GM12878 (cell line): ENCODE measurements around the gene TMEM232. TPM values are rescaled to one million over a fixed set of nuclear protein-coding genes. Genes with fewer than 3 reads are reported as not detected.

Experiments used
- ATAC-seq: fragments of 200-7000 bp; cut with Tn5 transposase; 3 replicates; pipeline ENCODE4 v1.9.1; 2020; ENCODE audit warnings: mild to moderate bottlenecking, moderate library complexity
- BruUV-seq: library from RNA; stranded (reverse); fragments of 400-500 nt; replicated peaks from 2 replicates; lab custom pipeline; 2021; lab: Mats Ljungman, UMichigan
- CTCF ChIA-PET: fragments of 300-600 bp; sonication (Branson Sonifier 250); formaldehyde crosslinking; extraction: SDS; loops from one replicate; lab custom pipeline; 2021; ENCODE audit warnings: inconsistent platforms; lab: Yijun Ruan, JAX
- POLR2A ChIA-PET: fragments of 350-600 bp; formaldehyde crosslinking; extraction: SDS; loops from one replicate; lab custom pipeline; 2021; ENCODE audit warnings: inconsistent platforms; lab: Charles Lee
- RAD21 ChIA-PET: fragments of 300-600 bp; sonication (Branson Sonifier 250); formaldehyde crosslinking; loops from one replicate; lab custom pipeline; 2023; ENCODE audit warnings: antibody characterized with exemption; ENCODE audit not compliant: unreplicated experiment; lab: Charles Lee
- SMC1A ChIA-PET: fragments of 300-600 bp; sonication (Branson Sonifier 250); formaldehyde crosslinking; loops from one replicate; lab custom pipeline; 2023; ENCODE audit not compliant: unreplicated experiment, uncharacterized antibody; lab: Charles Lee
- DNase-seq: peaks from one replicate; pipeline ENCODE4 v3.0.0-alpha.2; 2011; ENCODE audit warnings: low read depth, low spot score
- FAIRE-seq: peaks from 3 replicates; lab custom pipeline; 2011; peaks lifted over from hg19 to GRCh38; lab: Jason Lieb, UNC
- H2AFZ ChIP-seq: 2 replicates; pipeline ENCODE4 v1.6.0; 2011; ENCODE audit warnings: low read depth, low read length, control low read depth; ENCODE audit not compliant: control insufficient read depth
- H3K27ac ChIP-seq: 2 replicates; pipeline ENCODE4 v1.5.1; 2011; ENCODE audit warnings: control low read depth; ENCODE audit not compliant: control insufficient read depth, insufficient read depth
- H3K27me3 ChIP-seq, 2 experiments: replicated peaks in 1 of 2; 2 replicates each; pipeline versions ENCODE4 v1.6.0 to v1.6.1; 2011; ENCODE audit warnings: low read length in 1 of 2; ENCODE audit not compliant: control insufficient read depth in 2 of 2, insufficient read depth in 2 of 2
- H3K36me3 ChIP-seq, 2 experiments: 2 replicates each; pipeline ENCODE4 v1.5.1; 2011; ENCODE audit warnings: low read length in 1 of 2; ENCODE audit not compliant: control insufficient read depth in 2 of 2, insufficient read depth in 2 of 2
- H3K4me1 ChIP-seq: 2 replicates; pipeline ENCODE4 v1.6.1; 2011; ENCODE audit warnings: mild to moderate bottlenecking, low read length, moderate library complexity, mixed read lengths; ENCODE audit not compliant: control insufficient read depth, insufficient read depth
- H3K4me2 ChIP-seq: 2 replicates; pipeline ENCODE4 v1.6.0; 2011; ENCODE audit warnings: control low read depth; ENCODE audit not compliant: control insufficient read depth, insufficient read depth
- H3K4me3 ChIP-seq: fragments of 200-600 bp; sonication (generic); 2 replicates; pipeline ENCODE4 v1.5.1; 2016
- H3K79me2 ChIP-seq: 2 replicates; pipeline ENCODE4 v1.6.0; 2011; ENCODE audit warnings: low read length; ENCODE audit not compliant: control insufficient read depth, insufficient read depth
- H3K9ac ChIP-seq: 2 replicates; pipeline ENCODE4 v1.8.0; 2011; ENCODE audit warnings: low read length, control low read depth, mixed read lengths; ENCODE audit not compliant: control insufficient read depth, insufficient read depth
- H3K9me3 ChIP-seq: replicated peaks from 3 replicates; pipeline ENCODE4 v1.5.1; 2011; ENCODE audit warnings: mild to moderate bottlenecking, low read length; ENCODE audit not compliant: control insufficient read depth, insufficient read depth
- H4K20me1 ChIP-seq: 2 replicates; pipeline ENCODE4 v1.6.0; 2011; ENCODE audit not compliant: control insufficient read depth, insufficient read depth
- BCL11A ChIP-seq: IDR thresholded peaks from 2 replicates; pipeline ENCODE4 v1.6.1; 2011; ENCODE audit warnings: low read depth, low read length
- CREB1 ChIP-seq: IDR thresholded peaks from 2 replicates; pipeline ENCODE4 v1.6.1; 2012; ENCODE audit warnings: low read depth, mild to moderate bottlenecking, inconsistent platforms
- EP300 ChIP-seq, 2 experiments: fragments of 150-350 bp in 1 of 2; IDR thresholded peaks; 2 replicates each; pipeline ENCODE4 v1.6.1; 2011 to 2012; ENCODE audit warnings: low read depth in 2 of 2, low read length in 2 of 2, borderline replicate concordance in 1 of 2, improper control_type of control experiment in 1 of 2, inconsistent platforms in 1 of 2; ENCODE audit not compliant: control insufficient read depth in 1 of 2
- EZH2 ChIP-seq: IDR thresholded peaks from 2 replicates; pipeline ENCODE4 v1.6.1; 2012; ENCODE audit warnings: low read depth, mild to moderate bottlenecking, control low read depth, inconsistent platforms, low read length, borderline replicate concordance; ENCODE audit not compliant: control insufficient read depth
- GABPA ChIP-seq: IDR thresholded peaks from 2 replicates; pipeline ENCODE4 v1.6.1; 2014; ENCODE audit warnings: antibody characterized with exemption, low read depth, mild to moderate bottlenecking, inconsistent platforms
- KAT2A ChIP-seq: conservative IDR thresholded peaks from 2 replicates; pipeline ENCODE4 v1.6.1; 2011; ENCODE audit warnings: low read depth, low read length; ENCODE audit not compliant: control insufficient read depth
- MEF2B ChIP-seq: fragments of 450-650 bp; IDR thresholded peaks from 2 replicates; pipeline ENCODE4 v1.6.1; 2018; ENCODE audit warnings: mild to moderate bottlenecking, moderate library complexity; ENCODE audit not compliant: partially characterized antibody, poor library complexity, severe bottlenecking
- NRF1 ChIP-seq: conservative IDR thresholded peaks from 2 replicates; pipeline ENCODE4 v1.6.1; 2011; ENCODE audit warnings: mild to moderate bottlenecking, low read depth, low read length, improper control_type of control experiment
- POU2F2 ChIP-seq: IDR thresholded peaks from 3 replicates; pipeline ENCODE4 v1.6.1; 2011; ENCODE audit warnings: low read depth, mild to moderate bottlenecking, low read length, borderline replicate concordance
- RAD51 ChIP-seq: fragments of 450-650 bp; IDR thresholded peaks from 2 replicates; pipeline ENCODE4 v1.6.1; 2016; ENCODE audit warnings: moderate library complexity, mild to moderate bottlenecking, inconsistent platforms
- RBBP5 ChIP-seq: fragments of 200-600 bp; sonication (generic); conservative IDR thresholded peaks from 2 replicates; pipeline ENCODE4 v1.6.1; 2016
- SIX5 ChIP-seq: IDR thresholded peaks from 2 replicates; pipeline ENCODE4 v1.6.1; 2011; ENCODE audit warnings: mild to moderate bottlenecking, low read depth, low read length, moderate library complexity; ENCODE audit not compliant: severe bottlenecking
- SP1 ChIP-seq: IDR thresholded peaks from one replicate; pipeline ENCODE4 v1.6.1; 2011; ENCODE audit warnings: low read depth, low read length
- SPI1 ChIP-seq: IDR thresholded peaks from 2 replicates; pipeline ENCODE4 v1.6.1; 2011; ENCODE audit warnings: low read depth, mild to moderate bottlenecking, low read length, moderate library complexity, borderline replicate concordance; ENCODE audit not compliant: insufficient read depth
- ZBED1 ChIP-seq: IDR thresholded peaks from 2 replicates; pipeline ENCODE4 v1.6.1; 2016; ENCODE audit warnings: borderline replicate concordance
- ZNF217 ChIP-seq: fragments of 450-650 bp; IDR thresholded peaks from 2 replicates; pipeline ENCODE4 v1.6.1; 2017; ENCODE audit warnings: antibody characterized with exemption, mild to moderate bottlenecking
- ZZZ3 ChIP-seq: IDR thresholded peaks from 2 replicates; pipeline ENCODE4 v1.6.1; 2011; ENCODE audit warnings: low read depth; ENCODE audit not compliant: control insufficient read depth, insufficient read length
- WGBS: methylation state at CpG from one replicate; pipeline ENCODE4 v1.1.6; 2016; ENCODE audit warnings: low lambda C conversion rate; ENCODE audit not compliant: insufficient replicate concordance, insufficient coverage; ENCODE audit errors: missing lambda C conversion rate; 5-methylcytosine and 5-hydroxymethylcytosine counted together
- in situ Hi-C: fragments of 300-500 bp; cut with MboI; formaldehyde crosslinking; loops from 9 replicates; pipeline ENCODE4 v1.14.3; 2018; ENCODE audit warnings: mixed read lengths
- intact Hi-C: fragments of 100-400 bp; cut with micrococcal nuclease; formaldehyde crosslinking; loops from one replicate; pipeline ENCODE4 v1.14.2; 2022; ENCODE audit not compliant: unreplicated experiment
- polyA plus RNA-seq, 11 experiments: library from polyadenylated mRNA; depleted of rRNA in 4 of 11; unstranded in 6 of 11; stranded (reverse) in 5 of 11; fragments of >200 nt; fragmentation: Nextera tagmentation in 4 of 11; fragmentation: Illumina TruSeq in 1 of 11; extraction: Ambion mirVana in 4 of 11; extraction: Trizol in 1 of 11; gene quantifications; 1 replicate in 1 of 11; 2 replicates in 10 of 11; pipeline versions ENCODE4 v1.2.1 to v1.2.3, GENCODE V29; 2011 to 2016; ENCODE audit warnings: inconsistent platforms in 2 of 11, missing spikeins in 2 of 11, low read depth in 1 of 11
- total RNA-seq, 4 experiments: library from RNA; depleted of rRNA in 3 of 4; stranded (reverse); fragments of >200 nt in 3 of 4; fragmentation: Illumina TruSeq in 1 of 4; extraction: Trizol in 1 of 4; gene quantifications; 2 replicates each; pipeline versions ENCODE4 v1.2.1 to v1.2.3, GENCODE V29; 2013 to 2021
- TF ChIP-seq, protein P1 (sequence below), 3 experiments: IDR thresholded peaks in 2 of 3; conservative IDR thresholded peaks in 1 of 3; 2 replicates each; pipeline ENCODE4 v1.5.1; 2011; ENCODE audit warnings: low read depth in 3 of 3, low read length in 3 of 3, mild to moderate bottlenecking in 3 of 3, control low read depth in 2 of 3, moderate library complexity in 2 of 3, inconsistent platforms in 1 of 3, mixed read lengths in 1 of 3; ENCODE audit not compliant: control insufficient read depth in 2 of 3, insufficient read depth in 1 of 3; ENCODE audit errors: extremely low read depth in 1 of 3

TMEM232 gene
- total and polyA plus RNA-seq, 10 of the 15 experiments (the other 5 are each of a cell fraction or from before 2014, with no cell fraction given): 0.29 to 1.3 (median 0.91) TPM

DNA sequence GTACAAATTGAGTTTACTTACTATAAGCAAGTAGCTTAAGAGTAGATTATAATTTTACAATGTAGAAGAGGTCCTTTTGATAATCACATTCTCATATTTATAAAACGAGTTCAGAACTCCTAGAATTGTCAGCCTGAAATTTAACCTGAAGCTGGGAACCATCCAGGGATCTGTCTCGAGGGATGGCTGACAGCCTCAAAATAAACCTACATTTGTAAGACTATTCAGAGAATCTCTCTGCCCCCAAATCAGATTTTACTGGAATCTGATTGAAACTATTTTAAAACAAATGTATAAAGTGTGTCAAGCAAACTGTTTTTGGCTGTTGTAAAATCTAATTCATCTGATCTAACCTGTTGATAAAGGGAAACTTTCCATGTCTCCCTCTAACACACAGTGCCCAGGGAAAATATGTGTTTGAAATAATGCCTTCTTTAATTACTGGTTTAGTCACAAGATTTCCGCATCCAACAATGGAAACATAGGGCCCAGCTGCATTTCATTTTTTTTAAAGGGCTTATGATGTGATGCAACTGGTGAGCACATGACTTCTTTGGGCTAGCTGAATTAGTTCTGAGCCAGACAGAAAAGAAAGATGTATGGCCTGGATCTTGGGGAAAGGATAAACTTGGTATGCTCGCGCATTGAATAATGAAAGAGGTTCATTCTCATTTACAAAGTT lies 42.7 kb upstream of the TMEM232 start:
- H3K4me1 ChIP-seq: no peaks in the 10 kb centered on the region
- ChIA-PET CTCF (interaction anchor here (0.7 to 1.2 kb wide), 2 partner anchors 11 to 229 kb away, joined by 3 to 4 read pairs; no protein-coding TSS in a partner anchor), SMC1A (interaction anchor here (1.5 kb wide), 1 partner anchor 13 kb away, joined by 4 read pairs; no protein-coding TSS in a partner anchor), POLR2A (no interaction called here), RAD21 (interaction anchor here (1.4 kb wide), 1 partner anchor 13 kb away, joined by 4 read pairs; no protein-coding TSS in a partner anchor)
- WGBS: 66% methylated on average over 5 of the region's 5 CpGs
- no peaks in the 10 kb centered on the region for H3K79me2 ChIP-seq
- in situ Hi-C loops: no loop called here
- DNase-seq (no peak), FAIRE-seq (no peak), ATAC-seq (no peak)
- H4K20me1 ChIP-seq: no peaks in the 10 kb centered on the region
- no peaks in the 10 kb centered on the region for H3K27me3 ChIP-seq
- H2AFZ ChIP-seq: no peak overlapping the region
- BruUV-seq: no TSS peak
- H3K4me3 ChIP-seq: no peak overlapping the region
- H3K36me3 ChIP-seq: no peaks in the 10 kb centered on the region
- TF ChIP-seq KAT2A (no peak), RAD51 (no peak), ZBED1 (no peak), NRF1 (no peak), SPI1 (no peak), POU2F2 (no peak), GABPA (no peak), CREB1 (no peak), EZH2 (no peak), ZZZ3 (no peak), EP300 (IDR thresholded peaks at IDR 0.05; ENCODE audit: borderline replicate concordance in 1 of 2, control insufficient read depth in 1 of 2, low read depth in 2 of 2, low read length in 2 of 2) (no peak), SIX5 (no peak), RBBP5 (no peak), SP1 (no peak), BCL11A (no peak), MEF2B (no peak), ZNF217 (no peak)
- TF ChIP-seq, protein P1, sequence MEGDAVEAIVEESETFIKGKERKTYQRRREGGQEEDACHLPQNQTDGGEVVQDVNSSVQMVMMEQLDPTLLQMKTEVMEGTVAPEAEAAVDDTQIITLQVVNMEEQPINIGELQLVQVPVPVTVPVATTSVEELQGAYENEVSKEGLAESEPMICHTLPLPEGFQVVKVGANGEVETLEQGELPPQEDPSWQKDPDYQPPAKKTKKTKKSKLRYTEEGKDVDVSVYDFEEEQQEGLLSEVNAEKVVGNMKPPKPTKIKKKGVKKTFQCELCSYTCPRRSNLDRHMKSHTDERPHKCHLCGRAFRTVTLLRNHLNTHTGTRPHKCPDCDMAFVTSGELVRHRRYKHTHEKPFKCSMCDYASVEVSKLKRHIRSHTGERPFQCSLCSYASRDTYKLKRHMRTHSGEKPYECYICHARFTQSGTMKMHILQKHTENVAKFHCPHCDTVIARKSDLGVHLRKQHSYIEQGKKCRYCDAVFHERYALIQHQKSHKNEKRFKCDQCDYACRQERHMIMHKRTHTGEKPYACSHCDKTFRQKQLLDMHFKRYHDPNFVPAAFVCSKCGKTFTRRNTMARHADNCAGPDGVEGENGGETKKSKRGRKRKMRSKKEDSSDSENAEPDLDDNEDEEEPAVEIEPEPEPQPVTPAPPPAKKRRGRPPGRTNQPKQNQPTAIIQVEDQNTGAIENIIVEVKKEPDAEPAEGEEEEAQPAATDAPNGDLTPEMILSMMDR (IDR thresholded peaks at IDR 0.05 in 2 of 3, conservative IDR thresholded peaks at IDR 0.05 in 1 of 3; ENCODE audit: control insufficient read depth in 2 of 3, extremely low read depth in 1 of 3, insufficient read depth in 1 of 3, low read depth in 3 of 3, low read length in 3 of 3): no peak
- no peaks in the 10 kb centered on the region; the same call in 2 of the 3 replicates for H3K9me3 ChIP-seq
- H3K27ac ChIP-seq: no peak overlapping the region
- no peak overlapping the region for H3K9ac ChIP-seq
- H3K4me2 ChIP-seq: no peak overlapping the region
- intact Hi-C loops: no loop called here
